GM12878 (cell line): ENCODE data around the gene ANKS1A. TPM values are rescaled to one million over a fixed set of nuclear protein-coding genes. Genes with fewer than 3 reads are reported as not detected.
"Not testable (repeated sequence)": the region's sequence is repeated elsewhere in the genome, so short reads cannot be mapped to it uniquely, and the experiment has no call there.

ENCODE experiments used
- ATAC-seq: fragments of 200-7000 bp; cut with Tn5 transposase; 3 replicates; pipeline ENCODE4 v1.9.1; 2020; ENCODE audit warnings: mild to moderate bottlenecking, moderate library complexity
- BruUV-seq: library from RNA; stranded (reverse); fragments of 400-500 nt; replicated peaks from 2 replicates; lab custom pipeline; 2021; lab: Mats Ljungman, UMichigan
- CTCF ChIA-PET: fragments of 300-600 bp; sonication (Branson Sonifier 250); formaldehyde crosslinking; extraction: SDS; loops from one replicate; lab custom pipeline; 2021; ENCODE audit warnings: inconsistent platforms; lab: Yijun Ruan, JAX
- POLR2A ChIA-PET: fragments of 350-600 bp; formaldehyde crosslinking; extraction: SDS; loops from one replicate; lab custom pipeline; 2021; ENCODE audit warnings: inconsistent platforms; lab: Charles Lee
- RAD21 ChIA-PET: fragments of 300-600 bp; sonication (Branson Sonifier 250); formaldehyde crosslinking; loops from one replicate; lab custom pipeline; 2023; ENCODE audit warnings: antibody characterized with exemption; ENCODE audit not compliant: unreplicated experiment; lab: Charles Lee
- SMC1A ChIA-PET: fragments of 300-600 bp; sonication (Branson Sonifier 250); formaldehyde crosslinking; loops from one replicate; lab custom pipeline; 2023; ENCODE audit not compliant: unreplicated experiment, uncharacterized antibody; lab: Charles Lee
- DNase-seq: peaks from one replicate; pipeline ENCODE4 v3.0.0-alpha.2; 2011; ENCODE audit warnings: low read depth, low spot score
- FAIRE-seq: peaks from 3 replicates; lab custom pipeline; 2011; peaks lifted over from hg19 to GRCh38; lab: Jason Lieb, UNC
- H2AFZ ChIP-seq: 2 replicates; pipeline ENCODE4 v1.6.0; 2011; ENCODE audit warnings: low read depth, low read length, control low read depth; ENCODE audit not compliant: control insufficient read depth
- H3K27ac ChIP-seq: 2 replicates; pipeline ENCODE4 v1.5.1; 2011; ENCODE audit warnings: control low read depth; ENCODE audit not compliant: control insufficient read depth, insufficient read depth
- H3K27me3 ChIP-seq, 2 experiments: replicated peaks in 1 of 2; 2 replicates each; pipeline versions ENCODE4 v1.6.0 to v1.6.1; 2011; ENCODE audit warnings: low read length in 1 of 2; ENCODE audit not compliant: control insufficient read depth in 2 of 2, insufficient read depth in 2 of 2
- H3K36me3 ChIP-seq, 2 experiments: 2 replicates each; pipeline ENCODE4 v1.5.1; 2011; ENCODE audit warnings: low read length in 1 of 2; ENCODE audit not compliant: control insufficient read depth in 2 of 2, insufficient read depth in 2 of 2
- H3K4me1 ChIP-seq: 2 replicates; pipeline ENCODE4 v1.6.1; 2011; ENCODE audit warnings: mild to moderate bottlenecking, low read length, moderate library complexity, mixed read lengths; ENCODE audit not compliant: control insufficient read depth, insufficient read depth
- H3K4me2 ChIP-seq: 2 replicates; pipeline ENCODE4 v1.6.0; 2011; ENCODE audit warnings: control low read depth; ENCODE audit not compliant: control insufficient read depth, insufficient read depth
- H3K4me3 ChIP-seq: fragments of 200-600 bp; sonication (generic); 2 replicates; pipeline ENCODE4 v1.5.1; 2016
- H3K79me2 ChIP-seq: 2 replicates; pipeline ENCODE4 v1.6.0; 2011; ENCODE audit warnings: low read length; ENCODE audit not compliant: control insufficient read depth, insufficient read depth
- H3K9ac ChIP-seq: 2 replicates; pipeline ENCODE4 v1.8.0; 2011; ENCODE audit warnings: low read length, control low read depth, mixed read lengths; ENCODE audit not compliant: control insufficient read depth, insufficient read depth
- H3K9me3 ChIP-seq: replicated peaks from 3 replicates; pipeline ENCODE4 v1.5.1; 2011; ENCODE audit warnings: mild to moderate bottlenecking, low read length; ENCODE audit not compliant: control insufficient read depth, insufficient read depth
- H4K20me1 ChIP-seq: 2 replicates; pipeline ENCODE4 v1.6.0; 2011; ENCODE audit not compliant: control insufficient read depth, insufficient read depth
- CHD4 ChIP-seq: fragments of 200-600 bp; sonication (generic); IDR thresholded peaks from 2 replicates; pipeline ENCODE4 v1.6.1; 2016; ENCODE audit warnings: mild to moderate bottlenecking
- E4F1 ChIP-seq: fragments of 450-650 bp; IDR thresholded peaks from 2 replicates; pipeline ENCODE4 v1.6.1; 2018; ENCODE audit warnings: borderline replicate concordance, mild to moderate bottlenecking; ENCODE audit not compliant: partially characterized antibody
- FOS ChIP-seq: IDR thresholded peaks from 3 replicates; pipeline ENCODE4 v1.6.1; 2011; ENCODE audit warnings: borderline replicate concordance; ENCODE audit not compliant: insufficient read length; ENCODE audit errors: extremely low read depth
- FOXK2 ChIP-seq: fragments of 450-650 bp; IDR thresholded peaks from 2 replicates; pipeline ENCODE4 v1.6.1; 2017; ENCODE audit warnings: mild to moderate bottlenecking, moderate library complexity
- IRF3 ChIP-seq: fragments of 450-650 bp; IDR thresholded peaks from 2 replicates; pipeline ENCODE4 v1.6.1; 2014; ENCODE audit warnings: mild to moderate bottlenecking
- PAX8 ChIP-seq: fragments of 450-650 bp; IDR thresholded peaks from 2 replicates; pipeline ENCODE4 v1.6.1; 2017; ENCODE audit warnings: mild to moderate bottlenecking, moderate library complexity
- PBX3 ChIP-seq: IDR thresholded peaks from 2 replicates; pipeline ENCODE4 v1.6.1; 2011; ENCODE audit warnings: mild to moderate bottlenecking, low read depth, low read length, moderate library complexity; ENCODE audit not compliant: insufficient replicate concordance
- POLR2AphosphoS5 ChIP-seq: IDR thresholded peaks from 2 replicates; pipeline ENCODE4 v1.6.1; 2011; ENCODE audit warnings: mild to moderate bottlenecking, low read length, inconsistent platforms
- SIX5 ChIP-seq: IDR thresholded peaks from 2 replicates; pipeline ENCODE4 v1.6.1; 2011; ENCODE audit warnings: mild to moderate bottlenecking, low read depth, low read length, moderate library complexity; ENCODE audit not compliant: severe bottlenecking
- SP1 ChIP-seq: IDR thresholded peaks from one replicate; pipeline ENCODE4 v1.6.1; 2011; ENCODE audit warnings: low read depth, low read length
- ZZZ3 ChIP-seq: IDR thresholded peaks from 2 replicates; pipeline ENCODE4 v1.6.1; 2011; ENCODE audit warnings: low read depth; ENCODE audit not compliant: control insufficient read depth, insufficient read length
- WGBS: methylation state at CpG from one replicate; pipeline ENCODE4 v1.1.6; 2016; ENCODE audit warnings: low lambda C conversion rate; ENCODE audit not compliant: insufficient replicate concordance, insufficient coverage; ENCODE audit errors: missing lambda C conversion rate; 5-methylcytosine and 5-hydroxymethylcytosine counted together
- in situ Hi-C: fragments of 300-500 bp; cut with MboI; formaldehyde crosslinking; loops from 9 replicates; pipeline ENCODE4 v1.14.3; 2018; ENCODE audit warnings: mixed read lengths
- intact Hi-C: fragments of 100-400 bp; cut with micrococcal nuclease; formaldehyde crosslinking; loops from one replicate; pipeline ENCODE4 v1.14.2; 2022; ENCODE audit not compliant: unreplicated experiment
- polyA plus RNA-seq, 11 experiments: library from polyadenylated mRNA; depleted of rRNA in 4 of 11; unstranded in 6 of 11; stranded (reverse) in 5 of 11; fragments of >200 nt; fragmentation: Nextera tagmentation in 4 of 11; fragmentation: Illumina TruSeq in 1 of 11; extraction: Ambion mirVana in 4 of 11; extraction: Trizol in 1 of 11; gene quantifications; 1 replicate in 1 of 11; 2 replicates in 10 of 11; pipeline versions ENCODE4 v1.2.1 to v1.2.3, GENCODE V29; 2011 to 2016; ENCODE audit warnings: inconsistent platforms in 2 of 11, missing spikeins in 2 of 11, low read depth in 1 of 11
- total RNA-seq, 4 experiments: library from RNA; depleted of rRNA in 3 of 4; stranded (reverse); fragments of >200 nt in 3 of 4; fragmentation: Illumina TruSeq in 1 of 4; extraction: Trizol in 1 of 4; gene quantifications; 2 replicates each; pipeline versions ENCODE4 v1.2.1 to v1.2.3, GENCODE V29; 2013 to 2021

Gene ANKS1A
- total and polyA plus RNA-seq, 10 of the 15 experiments (the other 5 are each of a cell fraction or from before 2014, with no cell fraction given): 0.60 to 7.0 (median 3.0) TPM

- H3K9ac ChIP-seq, H3K4me2 ChIP-seq, H2AFZ ChIP-seq, H3K4me3 ChIP-seq, H4K20me1 ChIP-seq, H3K9me3 ChIP-seq, FAIRE-seq, H3K27ac ChIP-seq, intact Hi-C loops, DNase-seq, H3K36me3 ChIP-seq, H3K27me3 ChIP-seq, BruUV-seq, H3K4me1 ChIP-seq, in situ Hi-C loops, H3K79me2 ChIP-seq: not testable (repeated sequence)
- SMC1A ChIA-PET: interaction anchor here (1.3 to 1.4 kb wide), 2 partner anchors 9 to 10 kb away, joined by 5 to 9 read pairs; no protein-coding TSS in a partner anchor
- RAD21 ChIA-PET: interaction anchor here (1.8 to 2.3 kb wide), 2 partner anchors 32 to 120 kb away, joined by 5 to 7 read pairs; no protein-coding TSS in a partner anchor
- CTCF ChIA-PET: interaction anchor here (0.6 to 2.2 kb wide), 4 partner anchors 8 to 444 kb away, joined by 3 to 8 read pairs (median 4); no protein-coding TSS in a partner anchor
- WGBS: 84% methylated on average over 5 of the region's 5 CpGs
- ATAC-seq: peak; percentile 21; the same call in 2 of the 3 replicates
- POLR2A ChIA-PET: interaction anchor here (0.6 to 1.1 kb wide), 3 partner anchors 8 to 413 kb away, joined by 3 to 4 read pairs (median 4); no protein-coding TSS in a partner anchor
Measured at GRCh38 chr6:35107761-35108160, 218.7 kb downstream of the ANKS1A start.

- intact Hi-C loops: no loop called here
- WGBS: 50% methylated on average over 2 of the region's 2 CpGs
- Histone ChIP-seq H3K4me2 (no peak overlapping the region), H3K9me3 (no peaks in the 10 kb centered on the region; the same call in 2 of the 3 replicates), H3K79me2 (no peaks in the 10 kb centered on the region), H3K9ac (no peak overlapping the region), H3K27me3 (no peaks in the 10 kb centered on the region), H3K36me3 (no peaks in the 10 kb centered on the region), H2AFZ (no peak overlapping the region), H3K4me1 (peaks cover 9% of the 10 kb centered on the region), H3K27ac (no peak overlapping the region), H3K4me3 (no peak overlapping the region), H4K20me1 (no peaks in the 10 kb centered on the region)
- no TSS peak for BruUV-seq
- DNase-seq (no peak), FAIRE-seq (no peak), ATAC-seq (no peak)
- ChIA-PET SMC1A (no interaction called here), RAD21 (no interaction called here), POLR2A (no interaction called here), CTCF (no interaction called here)
- in situ Hi-C loops: no loop called here
- TF ChIP-seq FOXK2 (no peak), CHD4 (no peak), SIX5 (no peak), E4F1 (no peak), ZZZ3 (no peak), FOS (no peak), PAX8 (no peak), PBX3 (no peak), SP1 (no peak), POLR2AphosphoS5 (no peak), IRF3 (no peak)
Measured at GRCh38 chr6:35108309-35108885, 219.3 kb downstream of the ANKS1A start.
